HL-60 (cell line): ENCODE measurements around the gene DPYD.

Experiments used
- DNase-seq, 2 experiments: peaks; one replicate each; pipeline ENCODE4 v3.0.0-alpha.2; 2010 to 2020; ENCODE audit warnings: low read depth in 1 of 2, low spot score in 1 of 2
- H3K27ac ChIP-seq: fragments of 250-450 bp; sonication (Bioruptor Pico); replicated peaks from 2 replicates; pipeline ENCODE4 v1.5.1; 2020; ENCODE audit warnings: mild to moderate bottlenecking, moderate library complexity
- H3K27me3 ChIP-seq: fragments of 250-450 bp; sonication (Bioruptor Pico); 2 replicates; pipeline ENCODE4 v1.5.1; 2021; ENCODE audit warnings: mild to moderate bottlenecking, moderate library complexity; ENCODE audit not compliant: insufficient read depth, poor library complexity, severe bottlenecking
- H3K4me3 ChIP-seq: replicated peaks from 2 replicates; pipeline ENCODE4 v1.5.1; 2011; ENCODE audit warnings: mild to moderate bottlenecking, control low read depth, low read length; ENCODE audit not compliant: insufficient read depth
- GABPA ChIP-seq: IDR thresholded peaks from 2 replicates; pipeline ENCODE4 v1.6.1; 2012; ENCODE audit warnings: low read depth
- POLR2AphosphoS5 ChIP-seq: IDR thresholded peaks from 2 replicates; pipeline ENCODE4 v1.6.1; 2012; ENCODE audit warnings: low read depth
- SPI1 ChIP-seq: IDR thresholded peaks from 2 replicates; pipeline ENCODE4 v1.6.1; 2012; ENCODE audit warnings: low read depth, mild to moderate bottlenecking, borderline replicate concordance
- TF ChIP-seq, protein P1 (sequence below): IDR thresholded peaks from one replicate; pipeline ENCODE4 v1.5.1; 2011; ENCODE audit warnings: low read length, control low read depth, inconsistent platforms; ENCODE audit not compliant: insufficient read depth
- TF ChIP-seq, protein P2 (sequence below): IDR thresholded peaks from 2 replicates; pipeline ENCODE4 v1.6.1; 2012; ENCODE audit warnings: low read depth; ENCODE audit not compliant: insufficient replicate concordance

DPYD gene

DNA sequence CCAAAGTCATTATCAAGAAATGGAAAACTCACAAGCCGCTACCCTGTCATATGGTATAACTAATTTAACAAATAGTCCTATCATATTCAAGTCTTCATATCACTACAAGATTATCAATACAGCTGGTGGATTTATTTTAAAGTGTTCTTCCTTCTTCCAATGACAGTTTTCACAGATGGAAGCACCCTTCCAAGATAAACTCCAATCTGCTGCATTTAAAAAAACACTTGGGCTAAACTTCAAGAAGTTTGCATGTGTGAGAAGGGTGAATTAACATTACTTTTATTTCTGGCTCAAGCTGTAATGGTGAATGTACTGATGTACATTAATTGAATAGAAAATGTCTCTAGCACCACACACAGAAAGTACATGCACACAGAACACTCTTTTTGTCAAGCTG, 192.4 kb downstream of the DPYD start:
- no peak overlapping the region for H3K27ac ChIP-seq
- no peak for DNase-seq
- H3K27me3 ChIP-seq, result no peaks in the 10 kb centered on the region
- H3K4me3 ChIP-seq, result no peak overlapping the region
- TF ChIP-seq SPI1 (no peak), GABPA (no peak), POLR2AphosphoS5 (no peak)
- TF ChIP-seq, protein P1, sequence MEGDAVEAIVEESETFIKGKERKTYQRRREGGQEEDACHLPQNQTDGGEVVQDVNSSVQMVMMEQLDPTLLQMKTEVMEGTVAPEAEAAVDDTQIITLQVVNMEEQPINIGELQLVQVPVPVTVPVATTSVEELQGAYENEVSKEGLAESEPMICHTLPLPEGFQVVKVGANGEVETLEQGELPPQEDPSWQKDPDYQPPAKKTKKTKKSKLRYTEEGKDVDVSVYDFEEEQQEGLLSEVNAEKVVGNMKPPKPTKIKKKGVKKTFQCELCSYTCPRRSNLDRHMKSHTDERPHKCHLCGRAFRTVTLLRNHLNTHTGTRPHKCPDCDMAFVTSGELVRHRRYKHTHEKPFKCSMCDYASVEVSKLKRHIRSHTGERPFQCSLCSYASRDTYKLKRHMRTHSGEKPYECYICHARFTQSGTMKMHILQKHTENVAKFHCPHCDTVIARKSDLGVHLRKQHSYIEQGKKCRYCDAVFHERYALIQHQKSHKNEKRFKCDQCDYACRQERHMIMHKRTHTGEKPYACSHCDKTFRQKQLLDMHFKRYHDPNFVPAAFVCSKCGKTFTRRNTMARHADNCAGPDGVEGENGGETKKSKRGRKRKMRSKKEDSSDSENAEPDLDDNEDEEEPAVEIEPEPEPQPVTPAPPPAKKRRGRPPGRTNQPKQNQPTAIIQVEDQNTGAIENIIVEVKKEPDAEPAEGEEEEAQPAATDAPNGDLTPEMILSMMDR, result no peak
- TF ChIP-seq, protein P2, sequence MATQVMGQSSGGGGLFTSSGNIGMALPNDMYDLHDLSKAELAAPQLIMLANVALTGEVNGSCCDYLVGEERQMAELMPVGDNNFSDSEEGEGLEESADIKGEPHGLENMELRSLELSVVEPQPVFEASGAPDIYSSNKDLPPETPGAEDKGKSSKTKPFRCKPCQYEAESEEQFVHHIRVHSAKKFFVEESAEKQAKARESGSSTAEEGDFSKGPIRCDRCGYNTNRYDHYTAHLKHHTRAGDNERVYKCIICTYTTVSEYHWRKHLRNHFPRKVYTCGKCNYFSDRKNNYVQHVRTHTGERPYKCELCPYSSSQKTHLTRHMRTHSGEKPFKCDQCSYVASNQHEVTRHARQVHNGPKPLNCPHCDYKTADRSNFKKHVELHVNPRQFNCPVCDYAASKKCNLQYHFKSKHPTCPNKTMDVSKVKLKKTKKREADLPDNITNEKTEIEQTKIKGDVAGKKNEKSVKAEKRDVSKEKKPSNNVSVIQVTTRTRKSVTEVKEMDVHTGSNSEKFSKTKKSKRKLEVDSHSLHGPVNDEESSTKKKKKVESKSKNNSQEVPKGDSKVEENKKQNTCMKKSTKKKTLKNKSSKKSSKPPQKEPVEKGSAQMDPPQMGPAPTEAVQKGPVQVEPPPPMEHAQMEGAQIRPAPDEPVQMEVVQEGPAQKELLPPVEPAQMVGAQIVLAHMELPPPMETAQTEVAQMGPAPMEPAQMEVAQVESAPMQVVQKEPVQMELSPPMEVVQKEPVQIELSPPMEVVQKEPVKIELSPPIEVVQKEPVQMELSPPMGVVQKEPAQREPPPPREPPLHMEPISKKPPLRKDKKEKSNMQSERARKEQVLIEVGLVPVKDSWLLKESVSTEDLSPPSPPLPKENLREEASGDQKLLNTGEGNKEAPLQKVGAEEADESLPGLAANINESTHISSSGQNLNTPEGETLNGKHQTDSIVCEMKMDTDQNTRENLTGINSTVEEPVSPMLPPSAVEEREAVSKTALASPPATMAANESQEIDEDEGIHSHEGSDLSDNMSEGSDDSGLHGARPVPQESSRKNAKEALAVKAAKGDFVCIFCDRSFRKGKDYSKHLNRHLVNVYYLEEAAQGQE, result no peak

DNA sequence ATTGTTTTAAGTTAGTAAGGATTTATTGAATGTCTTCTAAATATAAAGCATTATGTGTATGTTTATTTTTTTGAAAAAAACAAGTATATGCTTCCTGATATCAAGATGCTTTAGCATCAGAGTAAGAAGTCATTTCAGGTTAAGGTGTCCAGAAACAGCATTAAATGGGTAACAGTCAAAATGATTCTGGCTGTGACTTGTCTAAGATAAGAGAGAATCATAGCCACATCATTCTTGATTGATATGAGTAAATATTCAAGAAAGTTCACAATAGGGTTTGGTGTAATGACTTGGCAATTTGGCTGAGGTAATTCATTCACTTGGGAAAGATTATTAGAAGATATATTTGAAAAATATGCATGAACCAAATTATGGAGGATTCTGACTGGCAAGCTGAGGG, 193.8 kb downstream of the DPYD start:
- Histone ChIP-seq H3K4me3 (no peak overlapping the region), H3K27ac (no peak overlapping the region), H3K27me3 (no peaks in the 10 kb centered on the region)
- DNase-seq, result no peak
- TF ChIP-seq GABPA (no peak), POLR2AphosphoS5 (no peak), SPI1 (no peak)
- TF ChIP-seq, protein P1, result no peak
- TF ChIP-seq, protein P2, result no peak

DNA sequence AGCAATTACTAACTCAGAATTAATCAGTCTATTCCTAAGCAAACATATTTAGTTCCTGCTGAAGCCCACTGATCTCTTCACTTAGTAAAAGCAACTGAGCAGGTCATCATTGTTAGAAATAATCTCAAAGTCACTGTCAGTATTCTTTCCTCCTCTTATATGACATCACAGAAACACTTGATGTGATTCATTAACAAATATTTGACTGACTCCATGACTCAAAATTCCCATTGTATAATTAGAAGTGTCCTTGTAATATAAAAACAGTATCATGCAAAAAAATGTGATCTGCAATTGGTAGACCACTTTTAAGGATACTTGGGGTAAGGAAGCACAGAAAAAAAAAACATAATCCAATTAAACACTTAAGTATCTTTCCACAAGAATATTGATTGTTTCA, 194.4 kb downstream of the DPYD start:
- no peak for DNase-seq

More for the DNA sequence above, 194.4 kb downstream of the DPYD start:
- H3K27ac ChIP-seq, result no peak overlapping the region
- H3K27me3 ChIP-seq, result no peaks in the 10 kb centered on the region
- TF ChIP-seq GABPA (no peak), POLR2AphosphoS5 (no peak), SPI1 (no peak)
- TF ChIP-seq, protein P2, result no peak
- TF ChIP-seq, protein P1, result no peak
- H3K4me3 ChIP-seq, result no peak overlapping the region
